GM20000 (cell line): ENCODE results near the gene LRRC30.

ENCODE experiments used
- DNase-seq: peaks from one replicate; pipeline ENCODE4 v3.0.0; 2012; ENCODE audit warnings: low spot score
- TF ChIP-seq, protein P1 (sequence below): IDR thresholded peaks from 2 replicates; pipeline ENCODE4 v1.5.1; 2012; ENCODE audit warnings: mild to moderate bottlenecking, control low read depth; ENCODE audit errors: extremely low read depth, missing control alignments

The LRRC30 gene

DNA sequence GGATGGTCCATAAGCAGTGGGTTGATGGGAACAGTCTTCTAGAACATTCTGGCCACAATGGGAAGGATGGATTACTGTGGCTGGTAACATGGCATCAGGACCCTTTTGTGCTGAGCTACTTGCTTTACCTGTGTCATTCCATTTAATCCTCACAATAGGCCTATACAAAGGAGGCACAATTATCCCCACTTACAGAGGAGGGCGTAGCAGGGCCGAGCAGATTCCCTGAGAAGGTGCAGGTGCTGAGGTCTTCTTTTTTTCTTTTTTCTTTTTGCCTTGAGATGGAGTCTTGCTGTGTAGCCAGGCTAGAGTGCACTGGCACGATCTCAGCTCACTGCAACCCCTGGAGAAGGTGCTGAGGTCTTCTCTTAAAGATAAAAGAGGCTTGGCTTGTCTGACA, 6.7 kb upstream of the LRRC30 start:
- DNase-seq: no peak
- TF ChIP-seq, protein P1, sequence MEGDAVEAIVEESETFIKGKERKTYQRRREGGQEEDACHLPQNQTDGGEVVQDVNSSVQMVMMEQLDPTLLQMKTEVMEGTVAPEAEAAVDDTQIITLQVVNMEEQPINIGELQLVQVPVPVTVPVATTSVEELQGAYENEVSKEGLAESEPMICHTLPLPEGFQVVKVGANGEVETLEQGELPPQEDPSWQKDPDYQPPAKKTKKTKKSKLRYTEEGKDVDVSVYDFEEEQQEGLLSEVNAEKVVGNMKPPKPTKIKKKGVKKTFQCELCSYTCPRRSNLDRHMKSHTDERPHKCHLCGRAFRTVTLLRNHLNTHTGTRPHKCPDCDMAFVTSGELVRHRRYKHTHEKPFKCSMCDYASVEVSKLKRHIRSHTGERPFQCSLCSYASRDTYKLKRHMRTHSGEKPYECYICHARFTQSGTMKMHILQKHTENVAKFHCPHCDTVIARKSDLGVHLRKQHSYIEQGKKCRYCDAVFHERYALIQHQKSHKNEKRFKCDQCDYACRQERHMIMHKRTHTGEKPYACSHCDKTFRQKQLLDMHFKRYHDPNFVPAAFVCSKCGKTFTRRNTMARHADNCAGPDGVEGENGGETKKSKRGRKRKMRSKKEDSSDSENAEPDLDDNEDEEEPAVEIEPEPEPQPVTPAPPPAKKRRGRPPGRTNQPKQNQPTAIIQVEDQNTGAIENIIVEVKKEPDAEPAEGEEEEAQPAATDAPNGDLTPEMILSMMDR: no peak

DNA sequence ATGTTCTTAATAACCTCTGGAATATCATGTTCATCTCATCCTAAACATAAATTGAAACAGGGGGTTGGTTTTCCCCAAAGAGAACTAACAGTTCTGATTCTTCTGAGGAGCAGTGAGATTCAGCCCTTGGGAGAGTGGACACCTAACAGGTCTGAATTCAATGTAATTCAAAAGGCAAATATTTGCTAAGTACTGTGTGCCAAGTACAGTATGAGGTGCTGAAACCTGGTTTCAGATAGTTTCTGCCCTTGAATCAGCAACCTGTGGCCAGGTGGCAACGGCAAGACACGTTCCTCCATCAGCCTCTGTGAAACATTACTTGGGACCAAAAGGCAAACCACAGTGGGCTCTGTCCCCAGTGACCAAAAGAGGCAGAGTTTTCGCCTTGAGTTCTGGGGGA, 1.3 kb downstream of the LRRC30 start:
- TF ChIP-seq, protein P1: no peak
- no peak for DNase-seq

DNA sequence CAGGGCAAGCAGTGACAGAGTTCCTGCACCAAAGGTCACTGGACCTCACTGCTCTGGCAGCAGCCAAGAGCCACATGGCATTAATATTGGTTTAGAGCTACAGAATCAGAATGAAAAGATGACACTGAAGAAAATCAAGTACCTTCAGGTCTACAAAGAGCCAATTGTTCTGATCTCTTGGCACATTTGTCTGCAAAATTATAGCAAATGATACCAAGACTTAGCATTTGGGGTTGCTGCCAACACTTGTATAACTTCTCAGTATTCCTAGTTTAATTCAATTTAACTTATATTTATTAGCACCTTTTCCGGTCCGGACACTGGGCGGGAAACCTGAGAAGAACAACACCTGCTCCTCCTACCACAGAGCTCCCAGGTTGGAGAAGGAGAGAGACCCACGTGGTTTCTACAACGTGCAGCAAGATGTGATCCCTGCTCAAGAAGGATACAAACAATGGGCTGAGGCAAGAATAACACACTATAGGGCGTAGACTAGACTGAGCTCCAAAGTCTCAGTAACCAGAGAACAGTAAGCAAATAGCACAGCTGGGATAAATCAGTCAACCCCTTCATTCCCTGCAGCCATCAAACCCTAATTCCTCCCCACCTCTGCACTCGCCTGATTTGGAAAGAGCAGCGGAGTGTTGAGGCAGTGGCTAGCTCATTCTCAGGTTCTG, 2.4 kb downstream of the LRRC30 start:
- no peak for DNase-seq
- TF ChIP-seq, protein P1: no peak

DNA sequence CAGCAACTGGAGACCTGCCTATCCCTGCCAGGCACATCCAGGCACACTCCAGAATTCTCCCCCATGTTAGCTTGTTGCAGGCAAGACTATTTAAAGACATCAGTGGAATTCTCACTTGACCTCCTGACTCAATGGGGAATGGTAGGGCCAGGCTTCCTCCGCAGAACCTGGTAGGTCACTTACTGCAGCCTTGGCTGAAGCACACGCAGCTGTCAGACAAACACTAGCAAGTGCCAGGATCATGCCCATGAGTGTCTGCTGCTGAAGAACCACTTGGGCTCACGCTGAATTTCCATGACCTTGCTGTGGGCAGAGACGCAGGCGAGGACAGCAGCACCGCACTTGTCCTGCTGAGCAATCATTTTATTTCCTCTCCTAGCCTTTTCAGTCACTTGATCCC, 3.2 kb downstream of the LRRC30 start:
- no peak for DNase-seq
- TF ChIP-seq, protein P1: no peak

DNA sequence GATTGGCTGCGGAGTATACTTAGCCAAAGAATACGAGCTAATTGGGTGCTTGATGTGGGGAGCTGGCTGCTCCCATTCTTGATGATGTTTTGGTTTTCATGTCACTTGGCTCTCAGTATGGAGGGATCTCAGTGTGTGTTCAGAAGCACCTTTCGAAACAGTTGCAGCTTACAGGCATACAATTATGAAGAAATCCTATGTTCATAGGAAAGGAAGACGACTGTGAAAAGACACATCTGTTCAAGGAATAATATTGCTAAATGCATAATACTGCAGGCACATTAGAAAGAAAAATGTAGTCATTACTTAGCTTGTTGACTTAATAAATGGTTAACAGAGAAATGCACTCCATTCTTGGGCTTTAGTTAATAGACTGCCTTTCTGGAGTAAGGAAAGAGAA, 4.1 kb downstream of the LRRC30 start:
- DNase-seq: no peak
- TF ChIP-seq, protein P1: no peak

DNA sequence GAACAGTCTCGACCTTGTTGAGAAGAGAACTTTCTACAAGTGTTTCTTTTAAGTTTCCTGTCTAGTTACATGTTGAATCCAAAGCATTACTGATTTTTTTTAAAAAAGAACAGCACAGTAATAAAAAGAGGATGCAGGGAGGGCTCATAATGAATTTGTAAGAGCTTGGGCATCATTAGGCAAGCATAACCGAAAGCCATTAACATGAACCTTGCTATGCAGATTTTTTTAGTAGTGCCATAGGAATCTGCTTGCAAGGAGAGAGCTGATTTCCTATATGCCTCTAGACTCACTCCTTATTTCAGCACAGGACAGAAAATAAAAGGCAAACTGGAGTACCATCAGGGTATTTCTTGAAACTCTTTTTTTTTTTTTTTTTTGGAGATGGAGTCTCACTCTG, 5.2 kb downstream of the LRRC30 start:
- no peak for DNase-seq
- TF ChIP-seq, protein P1: no peak

DNA sequence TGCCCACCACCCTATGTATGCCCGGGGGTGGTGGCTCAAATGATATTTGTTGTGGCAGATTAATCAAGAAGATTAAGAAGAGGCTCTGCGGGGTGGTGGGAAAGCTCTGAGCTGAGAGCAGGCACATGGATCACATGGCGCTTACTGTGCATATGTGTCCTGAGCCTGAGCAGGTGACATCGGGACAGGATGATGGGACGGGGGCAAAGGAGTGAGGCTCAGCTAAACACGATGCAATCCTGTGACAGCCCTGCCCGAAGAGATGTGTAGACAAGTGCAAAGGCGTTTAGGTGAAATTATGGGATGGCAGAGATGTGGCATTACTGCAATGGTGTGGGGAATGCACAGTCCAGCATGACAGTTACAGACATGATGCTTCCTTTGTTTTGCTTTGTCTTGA, 6.0 kb downstream of the LRRC30 start:
- TF ChIP-seq, protein P1: no peak
- no peak for DNase-seq
